Measurements from ENCODE around the gene TALDO1. TPM values are rescaled to one million over a fixed set of nuclear protein-coding genes. Genes with fewer than 3 reads are reported as not detected.

The TALDO1 gene
- total RNA-seq (2021): 314 to 352 TPM (median 343 TPM) in 3 replicates
- percentile 76 among the genes with signal in this experiment for Bru-seq, nascent RNA
- long read RNA-seq, experiment 1, transcript TALDO1-201 (8 exons, 1,346 nt): major isoform, 533 of 576 reads
- long read RNA-seq, experiment 1, transcript TALDO1-203 (8 exons, 1,231 nt): minor isoform, 8 of 576 reads
- long read RNA-seq, experiment 1, partial matches to known transcripts: 18 of 576 reads
- long read RNA-seq, experiment 1, other reads (novel, unspliced or antisense): 15 of 576 reads
- long read RNA-seq, experiment 2, transcript TALDO1-206 (2 exons, 587 nt): minor isoform, 6 of 453 reads
- long read RNA-seq, experiment 2, transcript TALDO1-201 (8 exons, 1,346 nt): major isoform, 366 of 453 reads
- long read RNA-seq, experiment 2, partial matches to known transcripts: 57 of 453 reads
- long read RNA-seq, experiment 2, other reads (novel, unspliced or antisense): 23 of 453 reads
- long read RNA-seq, experiment 3, transcript TALDO1-203 (8 exons, 1,231 nt): minor isoform, 9 of 865 reads
- long read RNA-seq, experiment 3, transcript TALDO1-201 (8 exons, 1,346 nt): major isoform, 822 of 865 reads
- long read RNA-seq, experiment 3, partial matches to known transcripts: 11 of 865 reads
- long read RNA-seq, experiment 3, other reads (novel, unspliced or antisense): 22 of 865 reads

DNA sequence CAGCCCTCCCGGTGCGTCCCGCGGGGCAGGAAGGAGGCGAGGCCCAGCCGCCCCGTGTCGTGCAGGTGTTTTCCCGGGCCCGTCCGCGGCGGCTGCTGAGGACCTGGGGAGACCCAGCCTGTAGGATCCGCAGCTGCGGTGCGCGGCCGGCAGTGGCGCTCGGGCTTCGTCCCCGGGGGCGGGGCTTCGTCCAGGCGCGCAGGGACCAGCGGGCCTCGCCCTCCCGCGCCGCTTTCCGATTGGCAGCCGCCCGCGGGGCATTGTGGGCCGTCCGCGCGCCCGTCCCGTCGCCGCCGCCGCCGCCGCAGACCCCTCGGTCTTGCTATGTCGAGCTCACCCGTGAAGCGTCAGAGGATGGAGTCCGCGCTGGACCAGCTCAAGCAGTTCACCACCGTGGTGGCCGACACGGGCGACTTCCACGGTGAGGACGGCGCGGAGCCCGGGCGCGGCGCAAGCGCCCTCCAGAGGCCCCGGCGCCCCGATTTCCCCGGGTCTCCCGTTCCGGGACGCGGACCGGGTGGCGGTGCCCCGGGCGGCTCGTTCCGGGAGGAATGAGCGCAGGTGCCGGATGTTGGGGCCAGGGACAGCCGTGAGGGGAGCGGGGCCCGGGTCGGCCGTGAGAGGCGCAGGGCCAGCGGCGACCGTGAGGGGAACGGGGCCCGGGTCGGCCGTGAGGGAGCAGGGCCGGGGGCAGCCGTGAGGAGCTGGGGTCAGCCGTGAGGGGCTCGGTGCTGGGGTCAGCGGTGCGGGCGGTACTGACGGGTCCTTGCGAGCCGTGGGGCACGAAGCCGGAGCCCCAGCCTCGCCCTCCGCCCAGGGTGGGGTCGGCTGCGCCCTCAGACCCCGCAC, at the start of gene TALDO1:
Gene TALDO1 (plus strand): TSS at position 307 of the 849 bp plus-strand sequence. CDS start 18 bp downstream, at position 325.
- H3K9me3 Mint-ChIP-seq: no peaks in the 10 kb centered on the region
- H3K27ac Mint-ChIP-seq: peak within 1 kb of the TSS; percentile 96
- H3K4me3 Mint-ChIP-seq: peak within 1 kb of the TSS; percentile 80
- no peaks in the 10 kb centered on the region for H3K27me3 Mint-ChIP-seq (ENCODE audit: low read depth)
- peak; percentile 87 for ATAC-seq
- peaks cover 9% of the 10 kb centered on the region for H3K36me3 Mint-ChIP-seq
- ChIA-PET POLR2A (interaction anchor here (0.6 to 1.5 kb wide), 8 partner anchors 8 to 97 kb away, joined by 3 to 6 read pairs (median 4); partner anchors contain the start of gene GATD1), CTCF (interaction anchor here (0.7 to 2.3 kb wide), 6 partner anchors 9 to 61 kb away, joined by 3 to 30 read pairs (median 6); partner anchors contain the start of gene GATD1)
- peaks cover 36% of the 10 kb centered on the region for H3K4me1 Mint-ChIP-seq
- DNase-seq (ENCODE audit: low spot score): peak; percentile 94
- peak; percentile 68; the same call in 1 of the 2 replicates for TF ChIP-seq TEAD1 (CRISPR knock-in tag; IDR thresholded peaks at IDR 0.05)
- TF ChIP-seq ZNF317 (CRISPR knock-in tag; IDR thresholded peaks at IDR 0.05; ENCODE audit: borderline replicate concordance, low read depth): 0 out of 2 replicates have a peak, but pooled peaks have one; percentile 27
- 0 out of 2 replicates have a peak, but pooled peaks have one; percentile 5 for TF ChIP-seq ZBTB21 (CRISPR knock-in tag; IDR thresholded peaks at IDR 0.05; ENCODE audit: borderline replicate concordance)
- TF ChIP-seq, protein P1, sequence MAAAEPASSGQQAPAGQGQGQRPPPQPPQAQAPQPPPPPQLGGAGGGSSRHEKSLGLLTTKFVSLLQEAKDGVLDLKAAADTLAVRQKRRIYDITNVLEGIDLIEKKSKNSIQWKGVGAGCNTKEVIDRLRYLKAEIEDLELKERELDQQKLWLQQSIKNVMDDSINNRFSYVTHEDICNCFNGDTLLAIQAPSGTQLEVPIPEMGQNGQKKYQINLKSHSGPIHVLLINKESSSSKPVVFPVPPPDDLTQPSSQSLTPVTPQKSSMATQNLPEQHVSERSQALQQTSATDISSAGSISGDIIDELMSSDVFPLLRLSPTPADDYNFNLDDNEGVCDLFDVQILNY (CRISPR knock-in tag; IDR thresholded peaks at IDR 0.05): peak; percentile 85
- TF ChIP-seq RELA (CRISPR knock-in tag; IDR thresholded peaks at IDR 0.05; ENCODE audit: borderline replicate concordance): 0 out of 2 replicates have a peak, but pooled peaks have one; percentile 30
- TF ChIP-seq, protein P2, sequence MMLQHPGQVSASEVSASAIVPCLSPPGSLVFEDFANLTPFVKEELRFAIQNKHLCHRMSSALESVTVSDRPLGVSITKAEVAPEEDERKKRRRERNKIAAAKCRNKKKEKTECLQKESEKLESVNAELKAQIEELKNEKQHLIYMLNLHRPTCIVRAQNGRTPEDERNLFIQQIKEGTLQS (CRISPR knock-in tag; conservative IDR thresholded peaks at IDR 0.05): no peak
- no peak for TF ChIP-seq NFATC4 (CRISPR knock-in tag; IDR thresholded peaks at IDR 0.05)
- TF ChIP-seq NR3C1 (CRISPR knock-in tag; conservative IDR thresholded peaks at IDR 0.05; ENCODE audit: low read depth): peak; percentile 20; the same call in 1 of the 2 replicates
- peak; percentile 19; the same call in 1 of the 2 replicates for TF ChIP-seq USF1 (CRISPR knock-in tag; IDR thresholded peaks at IDR 0.05)
- no peak; the same call in 1 of the 2 replicates for TF ChIP-seq CREM (CRISPR knock-in tag; IDR thresholded peaks at IDR 0.05)
- peak; percentile 60; the same call in 1 of the 2 replicates for TF ChIP-seq IRF1 (CRISPR knock-in tag; IDR thresholded peaks at IDR 0.05)
- peak; percentile 81 for TF ChIP-seq SMAD4 (CRISPR knock-in tag; IDR thresholded peaks at IDR 0.05)
- TF ChIP-seq, protein P3, sequence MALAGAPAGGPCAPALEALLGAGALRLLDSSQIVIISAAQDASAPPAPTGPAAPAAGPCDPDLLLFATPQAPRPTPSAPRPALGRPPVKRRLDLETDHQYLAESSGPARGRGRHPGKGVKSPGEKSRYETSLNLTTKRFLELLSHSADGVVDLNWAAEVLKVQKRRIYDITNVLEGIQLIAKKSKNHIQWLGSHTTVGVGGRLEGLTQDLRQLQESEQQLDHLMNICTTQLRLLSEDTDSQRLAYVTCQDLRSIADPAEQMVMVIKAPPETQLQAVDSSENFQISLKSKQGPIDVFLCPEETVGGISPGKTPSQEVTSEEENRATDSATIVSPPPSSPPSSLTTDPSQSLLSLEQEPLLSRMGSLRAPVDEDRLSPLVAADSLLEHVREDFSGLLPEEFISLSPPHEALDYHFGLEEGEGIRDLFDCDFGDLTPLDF (CRISPR knock-in tag; IDR thresholded peaks at IDR 0.05): no peak
- 0 out of 2 replicates have a peak, but pooled peaks have one; percentile 25 for TF ChIP-seq USF2 (CRISPR knock-in tag; IDR thresholded peaks at IDR 0.05)
- TF ChIP-seq MYBL2 (CRISPR knock-in tag; IDR thresholded peaks at IDR 0.05): peak; percentile 47; the same call in 1 of the 2 replicates
- peak; percentile 79 for TF ChIP-seq TEAD4 (CRISPR knock-in tag; IDR thresholded peaks at IDR 0.05)
- peak; percentile 75 for TF ChIP-seq FOXP1 (CRISPR knock-in tag; IDR thresholded peaks at IDR 0.05; ENCODE audit: borderline replicate concordance)
- TF ChIP-seq NFE2L1 (CRISPR knock-in tag; IDR thresholded peaks at IDR 0.05): no peak
- TF ChIP-seq, protein P4, sequence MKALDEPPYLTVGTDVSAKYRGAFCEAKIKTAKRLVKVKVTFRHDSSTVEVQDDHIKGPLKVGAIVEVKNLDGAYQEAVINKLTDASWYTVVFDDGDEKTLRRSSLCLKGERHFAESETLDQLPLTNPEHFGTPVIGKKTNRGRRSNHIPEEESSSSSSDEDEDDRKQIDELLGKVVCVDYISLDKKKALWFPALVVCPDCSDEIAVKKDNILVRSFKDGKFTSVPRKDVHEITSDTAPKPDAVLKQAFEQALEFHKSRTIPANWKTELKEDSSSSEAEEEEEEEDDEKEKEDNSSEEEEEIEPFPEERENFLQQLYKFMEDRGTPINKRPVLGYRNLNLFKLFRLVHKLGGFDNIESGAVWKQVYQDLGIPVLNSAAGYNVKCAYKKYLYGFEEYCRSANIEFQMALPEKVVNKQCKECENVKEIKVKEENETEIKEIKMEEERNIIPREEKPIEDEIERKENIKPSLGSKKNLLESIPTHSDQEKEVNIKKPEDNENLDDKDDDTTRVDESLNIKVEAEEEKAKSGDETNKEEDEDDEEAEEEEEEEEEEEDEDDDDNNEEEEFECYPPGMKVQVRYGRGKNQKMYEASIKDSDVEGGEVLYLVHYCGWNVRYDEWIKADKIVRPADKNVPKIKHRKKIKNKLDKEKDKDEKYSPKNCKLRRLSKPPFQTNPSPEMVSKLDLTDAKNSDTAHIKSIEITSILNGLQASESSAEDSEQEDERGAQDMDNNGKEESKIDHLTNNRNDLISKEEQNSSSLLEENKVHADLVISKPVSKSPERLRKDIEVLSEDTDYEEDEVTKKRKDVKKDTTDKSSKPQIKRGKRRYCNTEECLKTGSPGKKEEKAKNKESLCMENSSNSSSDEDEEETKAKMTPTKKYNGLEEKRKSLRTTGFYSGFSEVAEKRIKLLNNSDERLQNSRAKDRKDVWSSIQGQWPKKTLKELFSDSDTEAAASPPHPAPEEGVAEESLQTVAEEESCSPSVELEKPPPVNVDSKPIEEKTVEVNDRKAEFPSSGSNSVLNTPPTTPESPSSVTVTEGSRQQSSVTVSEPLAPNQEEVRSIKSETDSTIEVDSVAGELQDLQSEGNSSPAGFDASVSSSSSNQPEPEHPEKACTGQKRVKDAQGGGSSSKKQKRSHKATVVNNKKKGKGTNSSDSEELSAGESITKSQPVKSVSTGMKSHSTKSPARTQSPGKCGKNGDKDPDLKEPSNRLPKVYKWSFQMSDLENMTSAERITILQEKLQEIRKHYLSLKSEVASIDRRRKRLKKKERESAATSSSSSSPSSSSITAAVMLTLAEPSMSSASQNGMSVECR (CRISPR knock-in tag; IDR thresholded peaks at IDR 0.05; ENCODE audit: borderline replicate concordance): peak; percentile 76; the same call in 1 of the 2 replicates
- TF ChIP-seq NFYB (CRISPR knock-in tag; conservative IDR thresholded peaks at IDR 0.05; ENCODE audit: low read depth): peak; percentile 75
- TF ChIP-seq ZNF219 (CRISPR knock-in tag; IDR thresholded peaks at IDR 0.05; ENCODE audit: borderline replicate concordance): no peak

Data from WTC11 (cell line).